Activated CD4-positive, alpha-beta T cell treated with anti-CD3 and anti-CD28 coated beads for 36 hours (primary cell): ENCODE results near the gene CAPRIN2. TPM values are rescaled to one million over a fixed set of nuclear protein-coding genes. Genes with fewer than 3 reads are reported as not detected.

Experiments used
- ATAC-seq: fragments of 200-7000 bp; cut with Tn5 transposase; one replicate; pipeline ENCODE4 v1.10.0; 2021; ENCODE audit warnings: mild to moderate bottlenecking, moderate library complexity
- CTCF ChIA-PET: fragments of 350-600 bp; sonication (Branson Sonifier 250); formaldehyde crosslinking; loops from one replicate; lab custom pipeline; 2021; ENCODE audit warnings: antibody characterized with exemption; lab: Charles Lee
- POLR2A ChIA-PET: fragments of 350-600 bp; sonication (Branson Sonifier 250); formaldehyde crosslinking; loops from one replicate; lab custom pipeline; 2021; ENCODE audit warnings: antibody characterized with exemption, inconsistent platforms; lab: Charles Lee
- DNase-seq: peaks from one replicate; pipeline ENCODE4 v3.0.0-alpha.2; 2020
- H3K27ac Mint-ChIP-seq: one replicate; pipeline ENCODE4 v1.8.0; 2021; ENCODE audit warnings: mixed read lengths
- H3K27me3 Mint-ChIP-seq: one replicate; pipeline ENCODE4 v1.8.0; 2021; ENCODE audit warnings: mixed read lengths
- H3K36me3 Mint-ChIP-seq: one replicate; pipeline ENCODE4 v1.8.0; 2021; ENCODE audit warnings: low read depth, mixed read lengths
- H3K4me1 Mint-ChIP-seq: one replicate; pipeline ENCODE4 v1.8.0; 2021; ENCODE audit warnings: mixed read lengths
- H3K4me3 Mint-ChIP-seq: one replicate; pipeline ENCODE4 v1.8.0; 2021; ENCODE audit warnings: mild to moderate bottlenecking, moderate library complexity, mixed read lengths
- H3K9me3 Mint-ChIP-seq: one replicate; pipeline ENCODE4 v1.8.0; 2021; ENCODE audit warnings: low read depth, mixed read lengths
- intact Hi-C, 2 experiments: fragments of 100-400 bp; cut with DNase I in 1 of 2; cut with micrococcal nuclease in 1 of 2; formaldehyde crosslinking; loops; one replicate each; pipeline versions ENCODE4 v1.14.2 to v1.15.1; 2022 to 2024; cut with DNase I, micrococcal nuclease
- total RNA-seq, 2 experiments: library from RNA; stranded (reverse); gene quantifications; one replicate each; pipeline ENCODE4 v1.2.3, GENCODE V29; 2021

The CAPRIN2 gene
- total RNA-seq, 2 experiments from 2014 or later: 10.0 to 19.8 TPM

DNA sequence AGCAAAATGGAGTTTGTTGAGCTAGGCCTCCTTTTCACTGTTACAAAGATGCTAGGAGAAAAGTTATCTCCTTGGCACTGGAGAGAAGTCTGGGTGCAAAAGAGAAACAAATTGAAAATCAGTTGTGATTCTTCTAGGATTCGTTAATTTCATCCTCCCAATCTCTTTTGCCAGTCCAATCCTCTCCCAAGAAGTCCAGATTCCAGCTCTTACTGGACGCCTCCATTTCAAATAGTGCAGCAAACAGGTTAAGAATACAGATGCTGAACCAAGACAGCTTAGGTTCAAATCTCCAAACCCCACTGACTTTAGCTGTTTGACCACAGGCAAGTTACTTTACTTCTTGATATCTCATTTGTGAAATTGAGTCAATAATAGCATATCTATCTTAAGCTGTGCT is 34.0 kb upstream of the CAPRIN2 start:
- POLR2A ChIA-PET: interaction anchor here (0.6 kb wide), 1 partner anchor 24 kb away, joined by 3 read pairs; no protein-coding TSS in a partner anchor
- intact Hi-C loops: no loop called here
- no peak for ATAC-seq
- peaks cover 14% of the 10 kb centered on the region for H3K27me3 Mint-ChIP-seq
- no peaks in the 10 kb centered on the region for H3K36me3 Mint-ChIP-seq
- CTCF ChIA-PET: no interaction called here
- no peak overlapping the region for H3K27ac Mint-ChIP-seq
- DNase-seq: no peak
- no peaks in the 10 kb centered on the region for H3K9me3 Mint-ChIP-seq
- H3K4me1 Mint-ChIP-seq: no peaks in the 10 kb centered on the region
- no peak overlapping the region for H3K4me3 Mint-ChIP-seq

DNA sequence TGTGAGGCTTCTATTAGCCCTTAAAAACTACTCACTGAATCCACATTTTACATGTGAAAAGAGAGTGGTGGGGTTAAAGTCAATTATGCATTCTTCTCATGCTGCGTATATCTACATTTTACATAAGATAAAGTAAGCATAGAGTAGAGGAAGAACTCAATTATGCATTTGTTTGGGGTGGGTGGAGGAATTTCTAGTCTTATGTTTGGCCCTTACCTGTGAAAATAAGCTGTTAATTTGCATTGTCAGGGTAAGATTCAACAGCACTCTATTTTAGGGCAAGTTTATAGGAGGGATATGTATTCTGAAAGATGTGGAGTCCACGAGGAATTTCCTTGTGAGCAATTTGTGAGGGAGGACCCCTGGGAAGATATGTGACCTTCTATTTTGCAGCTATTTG is 30.9 kb upstream of the CAPRIN2 start:
- ATAC-seq: no peak
- POLR2A ChIA-PET: interaction anchor here (0.6 kb wide), 1 partner anchor 215 kb away, joined by 4 read pairs; no protein-coding TSS in a partner anchor
- Mint-ChIP-seq H3K9me3 (no peaks in the 10 kb centered on the region), H3K27ac (no peak overlapping the region), H3K4me1 (no peaks in the 10 kb centered on the region), H3K36me3 (no peaks in the 10 kb centered on the region), H3K4me3 (no peak overlapping the region), H3K27me3 (peaks cover 13% of the 10 kb centered on the region)
- no peak for DNase-seq
- intact Hi-C loops: no loop called here
- CTCF ChIA-PET: no interaction called here

DNA sequence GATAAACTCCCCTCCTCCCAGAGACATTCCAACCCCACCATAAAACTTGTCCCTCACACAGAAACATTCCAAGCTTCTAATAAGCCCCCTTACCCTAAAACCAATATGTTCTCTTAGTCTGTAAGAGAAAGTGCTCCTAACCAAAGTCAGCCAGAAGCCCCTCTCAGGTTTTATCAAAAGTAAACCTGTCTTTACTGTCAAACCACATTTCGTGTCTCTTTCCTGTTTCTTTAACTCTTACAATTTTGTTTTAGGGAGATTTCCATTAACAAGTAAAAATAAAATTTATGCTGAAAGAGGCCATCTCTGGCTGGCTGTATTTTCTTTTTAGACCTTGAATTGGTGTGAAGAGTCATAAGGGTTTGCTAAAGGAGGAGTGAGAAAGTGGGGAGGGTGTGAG is 29.8 kb upstream of the CAPRIN2 start:
- no peaks in the 10 kb centered on the region for H3K36me3 Mint-ChIP-seq
- H3K27ac Mint-ChIP-seq: no peak overlapping the region
- no peaks in the 10 kb centered on the region for H3K9me3 Mint-ChIP-seq
- H3K27me3 Mint-ChIP-seq: peaks cover 13% of the 10 kb centered on the region
- no peaks in the 10 kb centered on the region for H3K4me1 Mint-ChIP-seq
- CTCF ChIA-PET: no interaction called here
- POLR2A ChIA-PET: no interaction called here
- no peak overlapping the region for H3K4me3 Mint-ChIP-seq
- DNase-seq (no peak), ATAC-seq (no peak)
- intact Hi-C loops: no loop called here

DNA sequence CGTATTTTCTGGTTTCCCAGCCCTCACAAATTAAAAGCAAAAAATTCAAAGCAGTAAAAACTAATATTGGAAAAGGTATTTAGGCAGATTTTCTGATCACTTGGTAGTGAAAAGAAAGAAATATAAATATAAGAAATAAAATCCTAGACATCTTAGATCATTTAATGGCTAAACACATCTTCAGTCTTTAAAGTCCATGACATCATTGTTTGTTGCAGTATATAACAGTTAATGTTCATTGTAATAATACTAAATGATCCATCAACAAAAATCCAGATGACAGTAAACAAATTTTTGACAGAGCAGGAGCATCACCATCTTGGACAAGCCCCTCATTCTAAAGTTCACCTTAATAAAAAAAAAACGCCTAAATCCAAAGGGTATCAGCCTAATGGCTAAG is 29.2 kb upstream of the CAPRIN2 start:
- Mint-ChIP-seq H3K4me1 (no peaks in the 10 kb centered on the region), H3K4me3 (no peak overlapping the region), H3K36me3 (no peaks in the 10 kb centered on the region), H3K27ac (no peak overlapping the region), H3K9me3 (no peaks in the 10 kb centered on the region), H3K27me3 (peaks cover 16% of the 10 kb centered on the region)
- CTCF ChIA-PET: no interaction called here
- ATAC-seq (no peak), DNase-seq (no peak)
- intact Hi-C loops: no loop called here
- POLR2A ChIA-PET: no interaction called here

DNA sequence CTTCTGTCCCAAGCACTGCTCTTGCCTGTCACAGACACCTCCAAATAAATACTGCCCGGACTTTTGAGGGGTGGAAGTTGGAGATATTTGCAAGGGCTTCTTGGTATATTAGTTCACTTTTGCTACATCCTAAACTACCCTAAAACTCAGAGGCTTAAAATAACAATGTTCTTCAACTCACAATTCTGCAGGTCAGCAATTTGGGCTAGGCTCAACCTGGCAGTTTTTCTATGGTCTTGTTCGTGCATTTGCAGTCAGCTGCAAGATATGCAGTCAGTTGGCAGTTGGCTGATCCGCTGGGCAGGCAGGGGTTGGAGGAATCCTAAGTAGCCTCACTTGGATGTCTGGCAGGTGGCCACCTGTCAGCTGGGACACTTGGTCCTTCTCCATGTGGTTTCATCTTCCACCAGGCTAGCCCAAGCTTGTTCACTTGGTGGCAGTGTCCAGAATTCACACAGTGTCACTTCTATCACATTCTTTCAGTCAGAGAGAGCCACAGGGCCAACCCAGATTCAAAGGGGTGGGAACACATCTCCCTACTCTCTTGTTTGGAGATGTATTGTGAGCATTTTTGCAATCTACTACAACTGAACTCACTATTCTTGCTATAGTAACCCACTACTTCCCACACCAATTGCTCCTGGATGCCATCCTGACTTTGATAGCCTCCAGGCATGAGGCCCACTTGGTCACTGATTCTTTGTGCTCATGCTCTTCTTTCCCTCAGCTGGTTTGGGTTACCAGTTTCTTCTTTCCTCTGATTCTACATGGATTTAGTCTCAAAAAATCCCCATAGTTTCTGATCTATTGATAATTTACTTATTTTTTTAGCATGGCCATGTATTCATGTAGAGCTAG is 27.8 kb upstream of the CAPRIN2 start:
- Mint-ChIP-seq H3K9me3 (no peaks in the 10 kb centered on the region), H3K4me1 (no peaks in the 10 kb centered on the region), H3K27ac (no peak overlapping the region), H3K36me3 (no peaks in the 10 kb centered on the region), H3K4me3 (no peak overlapping the region), H3K27me3 (peaks cover 18% of the 10 kb centered on the region)
- ChIA-PET POLR2A (no interaction called here), CTCF (interaction anchor here (0.6 to 1.2 kb wide), 2 partner anchors 8 to 15 kb away, joined by 3 read pairs; no protein-coding TSS in a partner anchor)
- DNase-seq: no peak
- ATAC-seq: no peak
- intact Hi-C loops: no loop called here

DNA sequence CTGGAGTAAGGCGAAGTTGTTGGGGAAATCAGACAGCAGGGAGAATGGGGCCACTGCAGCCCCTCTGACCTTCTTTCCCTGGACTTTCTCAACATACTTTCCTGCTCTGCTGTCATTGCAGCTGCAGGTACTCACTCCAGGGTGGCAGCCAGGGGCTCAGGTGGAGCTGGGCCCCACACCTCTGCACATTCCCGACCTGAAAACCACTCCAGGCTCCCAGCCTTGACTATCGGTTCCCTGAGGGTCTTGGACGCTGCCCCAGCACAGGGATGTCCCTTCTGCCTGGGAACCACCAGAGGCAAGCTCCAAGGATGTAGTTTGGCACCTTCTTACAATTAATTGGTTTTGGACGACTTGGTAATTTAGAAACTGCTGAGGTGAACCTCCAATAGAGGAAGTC is 24.8 kb upstream of the CAPRIN2 start:
- peaks cover 11% of the 10 kb centered on the region for H3K27me3 Mint-ChIP-seq
- H3K9me3 Mint-ChIP-seq: no peaks in the 10 kb centered on the region
- intact Hi-C loops: no loop called here
- H3K4me3 Mint-ChIP-seq: no peak overlapping the region
- POLR2A ChIA-PET: no interaction called here
- ATAC-seq (no peak), DNase-seq (no peak)
- CTCF ChIA-PET: no interaction called here
- H3K27ac Mint-ChIP-seq: no peak overlapping the region
- no peaks in the 10 kb centered on the region for H3K4me1 Mint-ChIP-seq
- no peaks in the 10 kb centered on the region for H3K36me3 Mint-ChIP-seq

DNA sequence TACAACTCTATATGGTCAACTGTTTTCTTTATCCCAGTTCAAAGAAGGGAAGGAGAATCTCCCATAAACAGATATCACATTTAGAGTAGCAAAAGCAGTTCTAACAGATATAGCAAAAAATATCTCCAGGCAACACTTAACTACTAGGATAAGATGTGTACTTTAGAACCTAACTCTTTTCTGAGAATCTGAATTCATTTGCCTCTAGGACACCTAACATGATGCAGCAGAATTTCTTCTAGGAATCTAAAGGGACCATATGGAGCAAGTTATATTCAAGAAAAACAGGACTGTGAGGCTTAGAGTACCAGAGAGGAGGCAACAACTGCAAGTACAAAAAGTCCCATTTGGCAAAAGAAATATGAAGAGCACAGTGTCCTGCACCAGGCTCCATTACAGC is 24.4 kb upstream of the CAPRIN2 start:
- POLR2A ChIA-PET: no interaction called here
- no peaks in the 10 kb centered on the region for H3K4me1 Mint-ChIP-seq
- no peak for DNase-seq

DNA sequence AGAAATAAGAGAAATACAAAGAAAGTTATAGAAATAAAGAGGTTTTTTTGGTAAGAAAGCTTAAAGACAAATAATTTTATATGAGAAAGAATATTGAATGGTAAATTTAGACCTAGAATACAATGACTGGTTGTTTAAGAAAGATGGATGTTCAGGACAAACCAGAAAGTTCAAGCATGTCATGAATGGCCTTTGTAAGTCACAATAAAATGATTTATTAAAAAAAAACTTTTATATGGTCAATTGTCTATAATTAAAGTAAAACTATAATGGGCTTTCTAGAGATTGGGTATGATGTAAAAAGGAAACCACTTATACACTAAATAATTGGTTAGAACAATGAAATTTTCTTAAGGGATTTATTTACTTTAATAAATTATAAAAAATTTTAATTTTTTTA is 19.8 kb upstream of the CAPRIN2 start:
- POLR2A ChIA-PET: no interaction called here
- H3K9me3 Mint-ChIP-seq: no peaks in the 10 kb centered on the region
- DNase-seq (no peak), ATAC-seq (no peak)
- intact Hi-C loops: no loop called here
- H3K27ac Mint-ChIP-seq: no peak overlapping the region
- no peak overlapping the region for H3K4me3 Mint-ChIP-seq
- H3K27me3 Mint-ChIP-seq: peaks cover 12% of the 10 kb centered on the region
- CTCF ChIA-PET: interaction anchor here (0.7 to 1.1 kb wide), 2 partner anchors 8 to 34 kb away, joined by 3 read pairs; no protein-coding TSS in a partner anchor
- H3K4me1 Mint-ChIP-seq: no peaks in the 10 kb centered on the region
- H3K36me3 Mint-ChIP-seq: no peaks in the 10 kb centered on the region

More for the DNA sequence above, 24.4 kb upstream of the CAPRIN2 start:
- intact Hi-C loops: no loop called here
- no peaks in the 10 kb centered on the region for H3K9me3 Mint-ChIP-seq
- H3K36me3 Mint-ChIP-seq: no peaks in the 10 kb centered on the region
- ATAC-seq: no peak
- no peak overlapping the region for H3K27ac Mint-ChIP-seq
- no peak overlapping the region for H3K4me3 Mint-ChIP-seq
- CTCF ChIA-PET: no interaction called here
- peaks cover 8% of the 10 kb centered on the region for H3K27me3 Mint-ChIP-seq

DNA sequence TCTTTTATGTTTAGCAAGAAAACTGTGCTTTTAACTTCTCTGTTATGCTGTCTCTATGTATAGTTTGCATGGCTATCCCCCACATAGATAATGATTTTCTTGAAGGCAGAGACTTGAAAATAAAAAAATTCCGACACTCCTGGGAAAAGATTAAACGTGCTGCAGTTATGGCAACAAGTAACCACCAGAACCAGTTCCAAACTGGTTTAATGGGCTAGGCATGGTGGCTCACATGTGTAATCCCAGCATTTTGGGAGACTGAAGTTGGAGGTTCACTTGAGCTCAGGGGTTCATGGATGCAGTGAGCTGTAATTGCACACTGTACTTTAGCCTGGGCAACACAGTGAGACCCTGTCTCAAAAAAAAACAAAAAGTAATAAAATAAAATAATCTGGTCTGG is 15.1 kb upstream of the CAPRIN2 start:
- ATAC-seq: no peak
- no peak for DNase-seq
- H3K27ac Mint-ChIP-seq: no peak overlapping the region
- no peaks in the 10 kb centered on the region for H3K9me3 Mint-ChIP-seq
- H3K4me1 Mint-ChIP-seq: no peaks in the 10 kb centered on the region
- ChIA-PET POLR2A (interaction anchor here (0.6 kb wide), 1 partner anchor 27 kb away, joined by 4 read pairs; no protein-coding TSS in a partner anchor), CTCF (no interaction called here)
- H3K27me3 Mint-ChIP-seq: peaks cover 9% of the 10 kb centered on the region
- intact Hi-C loops: no loop called here
- H3K4me3 Mint-ChIP-seq: no peak overlapping the region
- H3K36me3 Mint-ChIP-seq: no peaks in the 10 kb centered on the region

DNA sequence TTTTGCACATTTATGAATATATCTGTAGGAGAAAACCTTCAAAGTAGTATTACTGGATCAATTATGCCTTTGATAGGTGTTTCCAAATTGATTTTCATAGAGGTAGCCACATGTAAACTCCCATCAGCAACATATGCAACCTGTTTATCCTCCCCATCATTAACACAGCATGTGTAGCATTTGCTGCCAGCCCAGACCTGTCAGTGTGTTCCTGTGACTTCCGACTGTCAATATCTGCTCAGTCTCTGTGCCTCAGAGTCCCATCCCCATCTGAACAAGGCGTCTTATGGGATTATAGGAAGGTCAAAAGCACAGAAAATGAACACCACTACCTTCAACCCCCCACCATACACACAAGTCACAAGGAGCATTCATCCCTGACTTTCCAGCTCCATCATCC is 9.5 kb upstream of the CAPRIN2 start:
- intact Hi-C loops: no loop called here
- POLR2A ChIA-PET: interaction anchor here (0.7 kb wide), 1 partner anchor 24 kb away, joined by 3 read pairs; no protein-coding TSS in a partner anchor
- Mint-ChIP-seq H3K4me3 (no peak overlapping the region), H3K9me3 (no peaks in the 10 kb centered on the region), H3K27me3 (peaks cover 3% of the 10 kb centered on the region), H3K36me3 (peaks cover 2% of the 10 kb centered on the region), H3K4me1 (no peaks in the 10 kb centered on the region), H3K27ac (no peak overlapping the region)
- CTCF ChIA-PET: interaction anchor here (1.7 kb wide), 1 partner anchor 11 kb away, joined by 6 read pairs; no protein-coding TSS in a partner anchor
- ATAC-seq (no peak), DNase-seq (no peak)

DNA sequence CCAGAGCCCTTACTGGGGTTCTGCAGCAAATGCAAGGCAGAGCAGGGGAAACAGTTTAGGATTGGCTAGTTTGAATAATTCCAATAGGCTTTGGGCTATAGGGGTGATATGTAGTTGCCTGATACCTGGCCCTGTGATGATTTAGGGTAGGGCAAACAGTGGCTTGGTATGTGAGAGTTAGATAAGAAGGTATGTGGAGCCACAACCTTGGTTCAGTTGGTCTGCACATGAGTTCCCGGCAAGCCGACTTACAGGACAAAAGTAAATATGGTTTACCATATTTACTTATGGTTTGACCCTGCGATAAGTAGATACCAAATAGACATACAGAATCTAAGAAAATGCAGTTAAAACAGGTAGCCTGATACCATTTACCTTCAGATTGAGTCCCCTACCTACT is 8.3 kb upstream of the CAPRIN2 start:
- H3K27me3 Mint-ChIP-seq: peaks cover 3% of the 10 kb centered on the region
- CTCF ChIA-PET: no interaction called here
- H3K9me3 Mint-ChIP-seq: no peaks in the 10 kb centered on the region
- ATAC-seq (no peak), DNase-seq (no peak)
- peaks cover 2% of the 10 kb centered on the region for H3K36me3 Mint-ChIP-seq
- POLR2A ChIA-PET: no interaction called here
- intact Hi-C loops: no loop called here
- no peak overlapping the region for H3K4me3 Mint-ChIP-seq
- no peak overlapping the region for H3K27ac Mint-ChIP-seq
- H3K4me1 Mint-ChIP-seq: no peaks in the 10 kb centered on the region

DNA sequence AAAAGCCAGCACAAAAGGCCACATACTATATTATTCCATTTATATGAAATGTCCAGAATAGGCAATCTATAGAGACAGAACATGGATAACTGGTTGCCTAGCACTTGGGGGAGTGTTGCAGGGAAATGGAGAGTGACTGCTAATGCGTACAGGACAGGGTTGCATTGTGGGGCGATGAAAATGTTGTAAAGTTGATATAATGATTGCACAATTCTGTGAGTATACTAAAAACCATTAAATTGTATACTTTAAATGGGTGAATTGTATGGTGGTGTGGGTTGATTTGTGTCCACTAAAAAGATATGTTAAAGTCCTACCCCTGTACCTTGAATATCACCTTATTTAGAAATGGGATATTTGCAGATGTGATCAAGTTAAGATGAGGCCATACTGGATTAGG is 7.0 kb upstream of the CAPRIN2 start:
- Mint-ChIP-seq H3K27ac (no peak overlapping the region), H3K4me1 (peaks cover 8% of the 10 kb centered on the region), H3K4me3 (no peak overlapping the region), H3K36me3 (peaks cover 2% of the 10 kb centered on the region), H3K9me3 (no peaks in the 10 kb centered on the region), H3K27me3 (peaks cover under 1% of the 10 kb centered on the region)
- ATAC-seq (no peak), DNase-seq (no peak)
- POLR2A ChIA-PET: no interaction called here
- intact Hi-C loops: no loop called here
- CTCF ChIA-PET: no interaction called here
